ENCODE data around the gene COX8C.
A peak's percentile ranks its signal among the peaks of the same experiment; 100 is the strongest.
"Not testable (repeated sequence)": the region's sequence is repeated elsewhere in the genome, so short reads cannot be mapped to it uniquely, and the experiment has no call there.

Gene COX8C

GRCh38 chr14:93347850-93348249, 868 bp downstream of the COX8C start:
- peak; percentile 57 for DNase-seq (ENCODE audit: low read depth, low spot score)
- H3K4me3 ChIP-seq (ENCODE audit: low read length), result no peak overlapping the region

GRCh38 chr14:93348292-93348691, 1.3 kb downstream of the COX8C start:
- no peak overlapping the region for H3K4me3 ChIP-seq (ENCODE audit: low read length)
- DNase-seq (ENCODE audit: low read depth, low spot score), result no peak

GRCh38 chr14:93354873-93355272, 7.9 kb downstream of the COX8C start:
- H3K4me3 ChIP-seq (ENCODE audit: low read length); DNase-seq (ENCODE audit: low read depth, low spot score): not testable (repeated sequence)

- H3K4me3 ChIP-seq (ENCODE audit: low read length), result no peak overlapping the region
- no peak for DNase-seq (ENCODE audit: low read depth, low spot score)
Measured at GRCh38 chr14:93368996-93369712, 22.2 kb downstream of the COX8C start.

GRCh38 chr14:93369713-93370266, 22.8 kb downstream of the COX8C start:
- H3K4me3 ChIP-seq (ENCODE audit: low read length), result no peak overlapping the region
- DNase-seq (ENCODE audit: low read depth, low spot score), result no peak

- H3K4me3 ChIP-seq (ENCODE audit: low read length), result no peak overlapping the region
- DNase-seq (ENCODE audit: low read depth, low spot score), result no peak
Measured at GRCh38 chr14:93375673-93376156, 28.7 kb downstream of the COX8C start.

- no peak overlapping the region for H3K4me3 ChIP-seq (ENCODE audit: low read length)
- DNase-seq (ENCODE audit: low read depth, low spot score), result no peak
Measured at GRCh38 chr14:93379831-93380230, 32.8 kb downstream of the COX8C start.

GRCh38 chr14:93381644-93382043, 34.7 kb downstream of the COX8C start:
- no peak overlapping the region for H3K4me3 ChIP-seq (ENCODE audit: low read length)
- DNase-seq (ENCODE audit: low read depth, low spot score), result no peak

- DNase-seq (ENCODE audit: low read depth, low spot score); H3K4me3 ChIP-seq (ENCODE audit: low read length): not testable (repeated sequence)
Measured at GRCh38 chr14:93384256-93384655, 37.3 kb downstream of the COX8C start.

- no peak overlapping the region for H3K4me3 ChIP-seq (ENCODE audit: low read length)
- no peak for DNase-seq (ENCODE audit: low read depth, low spot score)
Measured at GRCh38 chr14:93395231-93395630, 48.2 kb downstream of the COX8C start.

GRCh38 chr14:93396456-93396855, 49.5 kb downstream of the COX8C start:
- no peak overlapping the region for H3K4me3 ChIP-seq (ENCODE audit: low read length)
- no peak for DNase-seq (ENCODE audit: low read depth, low spot score)
